DOHH2 (cell line): ENCODE data around the gene LORICRIN.
A peak's percentile ranks its signal among the peaks of the same experiment; 100 is the strongest.
"Not testable (repeated sequence)": the region's sequence is repeated elsewhere in the genome, so short reads cannot be mapped to it uniquely, and the experiment has no call there.

Experiments used
- EZH2phosphoT487 ChIP-seq: fragments of 200-600 bp; sonication (generic); IDR thresholded peaks from 2 replicates; pipeline ENCODE4 v1.6.1; 2017; ENCODE audit warnings: borderline replicate concordance, mild to moderate bottlenecking, antibody characterized with exemption, low read length, moderate library complexity, mixed read lengths
- TF ChIP-seq, protein P1 (sequence below): fragments of 200-600 bp; sonication (generic); IDR thresholded peaks from one replicate; pipeline ENCODE4 v1.5.1; 2014; ENCODE audit warnings: antibody characterized with exemption, mild to moderate bottlenecking, low read depth, low read length; ENCODE audit not compliant: poor library complexity, severe bottlenecking

DNA sequence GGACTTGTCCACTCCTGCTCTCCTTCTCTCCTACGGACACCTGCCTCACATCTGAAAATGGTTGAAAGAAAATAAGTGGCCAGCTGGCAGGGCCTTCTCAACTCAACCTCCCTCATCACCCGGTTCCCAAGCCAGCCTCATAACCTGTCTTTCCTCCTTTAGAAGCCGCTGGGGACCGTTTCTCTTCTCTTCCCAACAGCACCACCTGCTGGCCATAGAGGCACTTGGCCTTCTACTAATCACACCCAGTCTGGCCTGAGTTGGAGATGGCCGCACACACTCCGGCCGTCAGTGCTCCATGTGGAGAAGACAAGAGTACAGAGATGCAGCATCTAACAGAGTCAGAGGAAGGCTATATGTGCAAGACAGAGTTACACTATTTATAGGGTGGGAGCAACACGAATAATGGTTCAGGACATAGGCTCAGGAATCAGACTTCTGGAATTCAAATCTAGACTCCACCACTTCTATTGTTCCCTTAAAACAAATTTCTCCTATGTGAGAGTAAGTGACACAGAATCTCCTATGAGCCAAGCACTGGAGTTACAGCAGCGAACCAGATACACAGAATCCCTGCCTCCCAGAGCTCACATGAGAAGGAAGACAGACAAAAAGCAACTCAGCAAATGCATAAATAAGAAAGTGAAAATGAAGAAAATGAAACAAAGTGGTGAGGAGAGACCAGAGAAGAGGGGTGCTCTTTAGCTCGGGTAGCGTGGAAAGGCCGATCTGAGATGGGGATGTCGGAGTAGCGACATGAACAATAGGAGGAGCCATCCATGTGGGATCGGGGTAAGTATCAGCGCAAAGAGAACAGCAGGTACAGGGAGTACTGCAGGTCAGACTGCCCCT, 36.2 kb upstream of the LORICRIN start:
- TF ChIP-seq, protein P1, sequence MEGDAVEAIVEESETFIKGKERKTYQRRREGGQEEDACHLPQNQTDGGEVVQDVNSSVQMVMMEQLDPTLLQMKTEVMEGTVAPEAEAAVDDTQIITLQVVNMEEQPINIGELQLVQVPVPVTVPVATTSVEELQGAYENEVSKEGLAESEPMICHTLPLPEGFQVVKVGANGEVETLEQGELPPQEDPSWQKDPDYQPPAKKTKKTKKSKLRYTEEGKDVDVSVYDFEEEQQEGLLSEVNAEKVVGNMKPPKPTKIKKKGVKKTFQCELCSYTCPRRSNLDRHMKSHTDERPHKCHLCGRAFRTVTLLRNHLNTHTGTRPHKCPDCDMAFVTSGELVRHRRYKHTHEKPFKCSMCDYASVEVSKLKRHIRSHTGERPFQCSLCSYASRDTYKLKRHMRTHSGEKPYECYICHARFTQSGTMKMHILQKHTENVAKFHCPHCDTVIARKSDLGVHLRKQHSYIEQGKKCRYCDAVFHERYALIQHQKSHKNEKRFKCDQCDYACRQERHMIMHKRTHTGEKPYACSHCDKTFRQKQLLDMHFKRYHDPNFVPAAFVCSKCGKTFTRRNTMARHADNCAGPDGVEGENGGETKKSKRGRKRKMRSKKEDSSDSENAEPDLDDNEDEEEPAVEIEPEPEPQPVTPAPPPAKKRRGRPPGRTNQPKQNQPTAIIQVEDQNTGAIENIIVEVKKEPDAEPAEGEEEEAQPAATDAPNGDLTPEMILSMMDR, result peak; percentile 69
- TF ChIP-seq EZH2phosphoT487, result not testable (repeated sequence)
